Left lobe of liver (tissue), 2 donors: ENCODE measurements around the gene DYRK3. TPM values are rescaled to one million over a fixed set of nuclear protein-coding genes. Genes with fewer than 3 reads are reported as not detected.
"Not testable (repeated sequence)": the region's sequence is repeated elsewhere in the genome, so short reads cannot be mapped to it uniquely, and the experiment has no call there.

Source experiments
- ATAC-seq: fragments of 200-7000 bp; cut with Tn5 transposase; one replicate; pipeline ENCODE4 v1.9.1; 2020; ENCODE audit warnings: mild to moderate bottlenecking, moderate library complexity
- DNase-seq: peaks from one replicate; pipeline ENCODE4 v3.0.0-alpha.2; 2020; ENCODE audit warnings: low spot score
- total RNA-seq: library from RNA; stranded (reverse); gene quantifications from one replicate; pipeline ENCODE4 v1.2.1, GENCODE V29; 2021
- donor health status: DM: no; HTN: no; CAD: no; lungs with moderate emphysema.
- donor health status: DM: no; HTN: yes; CAD: no.

Gene DYRK3
- 4.4 TPM for total RNA-seq

DNA sequence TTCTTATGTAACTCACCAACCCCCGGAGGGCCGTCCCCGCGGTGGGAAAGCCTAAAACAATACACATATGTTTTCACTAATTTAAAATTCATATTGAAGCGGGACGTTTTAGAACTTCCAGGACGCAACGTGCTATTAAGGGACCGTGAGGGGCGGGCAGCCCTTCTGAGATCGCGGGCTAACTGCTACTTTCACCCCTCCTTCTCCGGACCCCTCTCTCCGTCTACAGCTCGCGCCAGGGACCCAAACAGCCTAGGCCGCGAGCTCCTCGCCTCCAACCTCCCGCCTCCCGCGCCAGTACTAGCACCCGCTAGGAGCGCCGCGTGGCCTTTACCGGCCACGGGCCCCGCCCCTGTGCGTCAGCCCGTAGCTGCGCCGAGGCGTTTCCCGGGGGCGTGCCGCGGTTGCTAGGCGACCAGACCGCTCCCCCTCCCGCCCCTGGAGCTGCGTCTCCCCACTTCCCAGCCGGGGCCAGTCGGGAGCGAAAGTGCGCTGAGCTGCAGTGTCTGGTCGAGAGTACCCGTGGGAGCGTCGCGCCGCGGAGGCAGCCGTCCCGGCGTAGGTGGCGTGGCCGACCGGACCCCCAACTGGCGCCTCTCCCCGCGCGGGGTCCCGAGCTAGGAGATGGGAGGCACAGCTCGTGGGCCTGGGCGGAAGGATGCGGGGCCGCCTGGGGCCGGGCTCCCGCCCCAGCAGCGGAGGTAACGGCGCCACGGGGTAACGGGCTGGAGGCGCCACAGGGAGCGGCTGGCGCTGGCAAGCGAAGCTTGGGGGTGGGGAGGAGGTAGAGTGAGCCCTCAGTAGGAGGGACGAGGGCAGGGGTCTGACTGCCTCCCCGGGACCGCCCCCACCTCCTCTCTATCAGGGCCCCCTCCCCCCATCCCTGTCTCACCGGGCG is at the start of gene DYRK3:
DYRK3 (plus strand) TSS at position 457 of the 898 bp plus-strand sequence; CDS start at position 625, 168 bp downstream.
- DNase-seq (peak; percentile 98), ATAC-seq (peak; percentile 95)

DNA sequence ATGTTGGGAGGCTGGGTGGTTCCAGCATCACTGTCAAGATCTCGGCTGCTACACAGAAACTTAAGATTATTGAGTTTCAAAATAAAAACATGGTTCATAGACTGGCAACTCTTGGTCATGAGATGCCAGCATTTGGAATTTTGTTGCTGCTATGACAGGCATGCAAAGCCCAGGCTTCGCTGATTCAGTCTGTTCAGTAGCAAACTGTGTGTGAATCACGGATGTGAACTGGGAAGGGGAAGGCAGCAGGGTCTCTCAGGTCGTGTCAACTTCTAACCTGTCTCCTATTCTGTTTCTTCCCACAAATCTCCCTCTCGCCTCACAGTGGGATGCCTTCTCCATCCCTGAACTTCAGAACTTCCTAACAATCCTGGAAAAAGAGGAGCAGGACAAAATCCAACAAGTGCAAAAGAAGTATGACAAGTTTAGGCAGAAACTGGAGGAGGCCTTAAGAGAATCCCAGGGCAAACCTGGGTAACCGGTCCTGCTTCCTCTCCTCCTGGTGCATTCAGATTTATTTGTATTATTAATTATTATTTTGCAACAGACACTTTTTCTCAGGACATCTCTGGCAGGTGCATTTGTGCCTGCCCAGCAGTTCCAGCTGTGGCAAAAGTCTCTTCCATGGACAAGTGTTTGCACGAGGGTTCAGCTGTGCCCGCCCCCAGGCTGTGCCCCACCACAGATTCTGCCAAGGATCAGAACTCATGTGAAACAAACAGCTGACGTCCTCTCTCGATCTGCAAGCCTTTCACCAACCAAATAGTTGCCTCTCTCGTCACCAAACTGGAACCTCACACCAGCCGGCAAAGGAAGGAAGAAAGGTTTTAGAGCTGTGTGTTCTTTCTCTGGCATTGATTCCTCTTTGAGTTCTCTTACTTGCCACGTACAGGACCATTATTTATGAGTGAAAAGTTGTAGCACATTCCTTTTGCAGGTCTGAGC is 48.6 kb upstream of the DYRK3 start:
- DNase-seq, result no peak
- no peak for ATAC-seq

DNA sequence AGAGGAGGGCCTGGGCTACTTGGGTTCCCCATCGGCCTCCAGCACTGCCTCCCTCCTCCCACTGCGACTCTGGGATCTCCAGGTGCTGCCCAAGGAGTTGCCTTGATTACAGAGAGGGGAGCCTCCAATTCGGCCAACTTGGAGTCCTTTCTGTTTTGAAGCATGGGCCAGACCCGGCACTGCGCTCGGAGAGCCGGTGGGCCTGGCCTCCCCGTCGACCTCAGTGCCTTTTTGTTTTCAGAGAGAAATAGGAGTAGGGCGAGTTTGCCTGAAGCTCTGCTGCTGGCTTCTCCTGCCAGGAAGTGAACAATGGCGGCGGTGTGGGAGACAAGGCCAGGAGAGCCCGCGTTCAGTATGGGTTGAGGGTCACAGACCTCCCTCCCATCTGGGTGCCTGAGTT is 47.4 kb upstream of the DYRK3 start:
- DNase-seq, result no peak
- no peak for ATAC-seq

DNA sequence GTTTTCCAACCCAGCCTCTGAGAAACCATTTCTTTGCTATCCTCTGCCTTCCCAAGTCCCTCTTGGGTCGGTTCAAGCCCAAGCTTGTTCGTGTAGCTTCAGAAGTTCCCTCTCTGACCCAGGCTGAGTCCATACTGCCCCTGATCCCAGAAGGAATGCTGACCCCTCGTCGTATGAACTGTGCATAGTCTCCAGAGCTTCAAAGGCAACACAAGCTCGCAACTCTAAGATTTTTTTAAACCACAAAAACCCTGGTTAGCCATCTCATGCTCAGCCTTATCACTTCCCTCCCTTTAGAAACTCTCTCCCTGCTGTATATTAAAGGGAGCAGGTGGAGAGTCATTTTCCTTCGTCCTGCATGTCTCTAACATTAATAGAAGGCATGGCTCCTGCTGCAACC is 46.8 kb upstream of the DYRK3 start:
- no peak for DNase-seq

DNA sequence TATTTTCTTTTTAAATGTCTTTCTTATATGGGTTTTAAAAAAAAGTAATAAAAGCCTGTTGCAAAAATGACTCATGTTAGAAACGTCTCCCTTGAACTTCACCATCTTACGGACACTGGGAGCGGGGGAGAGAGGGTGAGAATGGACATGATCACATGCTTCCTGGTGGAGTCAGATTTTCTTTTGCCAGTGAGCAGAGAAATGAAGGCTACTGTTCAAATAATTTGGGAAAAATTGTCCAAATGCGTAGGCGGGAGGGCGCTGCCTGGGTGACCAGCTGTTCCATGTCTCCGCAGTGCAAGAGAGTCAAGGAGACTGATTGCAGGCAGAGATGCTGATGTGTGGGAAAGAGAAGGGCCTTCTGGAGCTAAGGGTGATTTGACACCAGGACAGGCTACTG is 46.1 kb upstream of the DYRK3 start:
- DNase-seq (no peak), ATAC-seq (no peak)

More for the DNA sequence above, 46.8 kb upstream of the DYRK3 start:
- ATAC-seq, result no peak

DNA sequence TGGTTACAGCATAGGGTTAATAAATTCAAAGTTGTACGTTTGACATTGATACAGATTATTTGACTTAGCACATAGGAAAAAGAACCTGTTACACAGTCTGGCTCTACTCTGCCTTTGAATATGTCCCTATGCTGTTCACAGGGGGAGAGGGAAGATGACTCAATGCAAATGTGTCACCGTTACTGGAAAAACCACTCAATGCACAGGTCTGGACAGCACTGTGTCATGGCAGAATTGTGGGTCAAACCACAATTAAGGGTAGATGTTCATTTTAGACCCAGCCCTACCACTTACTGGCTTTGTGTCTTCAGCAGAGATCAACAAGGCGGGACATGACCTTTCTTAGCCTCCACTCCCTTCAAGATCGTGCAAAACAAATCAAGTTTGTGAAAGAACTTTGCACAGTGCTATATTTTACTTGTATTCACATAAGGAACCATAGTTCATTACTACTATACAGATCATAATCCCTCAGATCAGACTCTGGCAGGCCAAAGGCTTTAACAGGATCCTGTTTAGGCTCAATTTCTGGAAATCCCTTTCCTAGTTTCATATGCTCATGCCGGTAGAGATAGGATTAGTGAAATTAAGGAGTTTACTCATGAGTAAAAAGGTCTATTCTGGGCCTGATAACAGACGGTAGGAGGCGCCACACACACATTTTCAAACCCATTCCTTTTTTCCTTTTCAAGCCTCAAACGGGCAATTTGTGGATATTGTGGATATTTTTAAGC is 45.1 kb upstream of the DYRK3 start:
- DNase-seq (no peak), ATAC-seq (no peak)

DNA sequence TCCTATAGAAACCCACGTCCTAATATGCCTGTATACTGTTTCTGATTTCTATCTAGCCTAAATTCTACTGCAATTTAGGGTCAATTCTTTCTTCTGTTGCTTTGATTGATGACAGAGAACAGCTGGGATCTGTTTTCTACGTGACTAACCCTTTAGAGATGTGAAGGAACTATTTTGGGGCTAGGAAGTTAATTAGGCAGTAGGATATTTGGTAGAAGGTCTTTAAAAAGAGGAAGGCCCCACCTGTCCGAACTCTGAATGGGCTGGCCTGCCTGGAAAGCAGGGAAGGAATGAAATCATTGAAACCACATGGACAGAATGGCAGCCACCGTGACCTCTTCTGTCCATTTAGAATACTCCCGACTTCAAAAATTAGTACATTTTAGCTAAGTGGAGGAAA is 44.1 kb upstream of the DYRK3 start:
- no peak for ATAC-seq
- no peak for DNase-seq

DNA sequence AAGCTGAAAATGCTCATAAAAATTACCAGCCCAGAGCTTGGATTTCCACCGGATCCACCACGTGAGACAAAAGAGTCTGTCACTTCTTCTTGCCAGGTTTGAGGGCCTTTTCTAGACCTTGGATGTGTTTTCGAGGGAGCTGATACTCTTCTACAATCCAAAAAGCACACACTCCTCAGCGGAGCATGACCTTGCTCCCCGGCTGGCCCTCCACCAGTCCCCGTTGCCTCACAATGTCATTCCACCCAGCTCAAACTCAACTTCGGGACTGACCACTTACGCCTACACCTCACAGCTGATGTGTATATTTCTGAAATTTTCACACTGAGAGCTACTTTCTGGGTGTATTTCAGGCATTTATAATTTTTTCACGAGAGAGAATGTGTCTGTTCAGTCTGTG is 43.6 kb upstream of the DYRK3 start:
- ATAC-seq (peak; percentile 14), DNase-seq (no peak)

DNA sequence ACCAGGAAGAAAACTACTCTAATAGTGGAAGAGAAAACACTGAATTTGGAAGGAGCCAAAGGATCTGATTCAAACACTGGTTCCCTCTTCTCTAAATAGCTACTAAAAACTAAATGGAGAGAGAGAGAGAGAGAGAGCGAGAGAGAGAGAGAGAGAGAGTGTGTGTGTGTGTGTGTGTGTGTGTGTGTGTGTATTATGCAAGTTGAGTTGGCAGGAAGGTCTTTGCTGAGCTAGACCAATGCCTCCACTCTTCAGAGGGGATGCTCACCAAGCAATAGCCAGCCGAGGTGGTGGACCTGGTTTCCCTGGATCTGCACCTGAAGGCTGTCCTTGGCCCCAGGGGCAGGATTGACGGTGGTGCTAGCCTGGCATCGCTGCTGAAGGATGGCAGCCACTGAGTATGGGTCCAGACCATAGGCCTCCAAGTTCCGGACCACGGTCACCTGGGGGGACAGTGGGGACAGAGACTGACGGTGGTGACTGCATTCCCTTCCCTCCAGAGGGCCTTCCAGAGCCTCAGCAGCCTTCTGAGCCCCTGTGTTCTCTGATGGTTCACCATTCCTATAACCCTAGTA is 41.9 kb upstream of the DYRK3 start:
- ATAC-seq, result peak; percentile 63

DNA sequence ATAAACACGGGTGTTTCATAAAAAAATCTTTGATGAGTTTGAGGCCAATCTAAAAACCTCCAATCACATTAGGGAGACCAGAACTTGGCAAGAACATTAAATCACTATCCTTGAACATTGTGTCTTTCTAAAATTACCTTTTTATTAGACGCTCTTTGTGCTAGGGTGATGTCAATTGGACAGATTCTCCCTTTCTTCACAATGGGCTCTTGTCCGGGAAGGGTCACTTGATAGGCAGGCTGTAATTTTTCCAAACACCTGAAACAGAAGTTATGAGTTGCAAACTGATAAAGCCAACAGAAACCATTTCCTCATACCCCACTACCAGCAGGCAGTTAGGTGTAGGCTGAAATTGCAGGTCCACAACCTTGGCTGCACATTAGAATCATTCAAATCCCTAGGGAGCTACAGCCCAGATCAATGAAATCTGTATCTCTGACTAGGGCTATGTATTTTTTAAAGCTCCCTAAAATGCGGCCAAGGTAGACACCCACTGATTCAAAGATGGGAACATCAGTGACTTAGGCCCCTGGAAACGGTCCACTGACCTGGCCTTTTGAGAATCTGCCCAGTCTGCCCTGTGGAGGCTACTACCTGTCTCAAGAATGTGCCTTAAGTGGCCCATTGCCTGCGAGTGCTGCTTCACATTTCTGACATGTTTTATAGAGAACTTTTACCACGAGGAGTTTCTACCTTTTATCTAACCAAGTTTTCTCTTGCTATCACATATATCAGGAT is 39.6 kb upstream of the DYRK3 start:
- no peak for ATAC-seq
- DNase-seq, result no peak

More for the DNA sequence above, 41.9 kb upstream of the DYRK3 start:
- DNase-seq, result no peak

DNA sequence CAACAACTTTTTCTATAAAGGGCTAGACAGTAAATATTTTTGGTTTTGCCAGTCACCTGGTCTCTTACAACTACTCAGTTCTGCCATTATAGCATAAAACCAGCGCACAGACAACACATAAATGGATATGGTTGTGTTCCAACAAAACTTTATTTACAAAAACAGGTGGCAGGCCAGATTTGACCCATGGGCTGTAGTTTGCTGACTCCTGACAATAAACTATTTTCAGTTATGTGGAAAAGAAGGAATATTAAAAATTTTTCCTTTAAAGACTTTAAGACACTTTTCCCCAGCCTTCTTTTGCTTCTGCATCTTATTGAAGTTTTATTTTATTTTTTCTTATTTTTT is 39.0 kb upstream of the DYRK3 start:
- no peak for ATAC-seq
- no peak for DNase-seq

DNA sequence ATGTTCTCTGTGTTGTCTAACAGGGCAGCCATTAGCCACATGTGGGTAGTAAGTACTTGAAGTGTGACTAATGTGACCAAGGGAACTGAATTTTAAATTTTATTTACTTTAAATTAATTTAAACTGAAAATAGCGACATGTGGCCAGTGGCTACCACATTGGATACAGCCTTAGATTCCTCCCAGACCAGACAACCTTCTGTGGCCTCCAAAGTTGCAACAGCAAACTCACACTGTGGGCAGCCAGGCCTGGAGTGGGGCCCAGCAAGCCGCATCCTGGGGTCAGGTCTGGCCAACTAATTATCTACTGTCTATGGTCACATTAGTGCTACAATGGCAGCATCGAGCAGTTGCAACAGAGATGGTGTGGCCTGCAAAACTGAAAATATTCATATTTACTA is 34.8 kb upstream of the DYRK3 start:
- DNase-seq (no peak), ATAC-seq (peak; percentile 29)

DNA sequence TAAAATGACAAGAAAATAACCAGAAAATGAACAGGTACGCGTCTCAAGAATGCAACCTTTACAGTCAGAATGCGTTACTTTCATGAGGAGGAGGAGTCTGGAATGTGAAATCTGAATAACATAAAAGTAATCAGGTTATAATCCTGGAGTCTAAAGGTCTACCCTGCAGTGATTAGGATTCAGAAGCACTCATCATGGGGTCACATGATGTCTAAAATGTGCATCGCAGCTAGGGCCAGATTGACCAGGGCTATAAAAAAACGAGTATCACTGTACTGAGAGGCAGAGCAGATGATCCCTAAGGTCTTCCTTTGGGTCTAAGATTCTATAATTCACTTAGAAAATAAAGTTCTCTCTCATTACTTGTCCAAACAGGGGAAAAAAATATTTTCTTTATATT is 30.5 kb upstream of the DYRK3 start:
- DNase-seq (no peak), ATAC-seq (no peak)

DNA sequence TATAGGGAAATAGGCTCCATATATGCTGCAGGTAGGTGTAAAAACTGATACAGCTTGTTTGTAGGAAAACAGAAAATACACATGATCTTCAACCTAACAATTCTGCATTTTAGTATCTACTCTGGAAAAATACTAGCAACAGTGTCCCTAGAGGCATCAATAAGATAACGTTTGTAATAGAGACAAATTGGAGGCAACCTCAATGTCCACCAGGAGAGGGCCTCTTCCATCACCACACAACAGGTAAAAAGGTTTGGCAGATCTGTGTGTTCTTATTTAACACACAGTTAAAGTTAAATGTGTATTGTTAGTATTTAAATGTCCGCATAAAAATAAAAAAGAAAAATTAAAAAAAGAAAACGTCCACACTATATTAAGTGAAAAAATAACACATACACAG is 28.5 kb upstream of the DYRK3 start:
- ATAC-seq (peak; percentile 80), DNase-seq (no peak)

DNA sequence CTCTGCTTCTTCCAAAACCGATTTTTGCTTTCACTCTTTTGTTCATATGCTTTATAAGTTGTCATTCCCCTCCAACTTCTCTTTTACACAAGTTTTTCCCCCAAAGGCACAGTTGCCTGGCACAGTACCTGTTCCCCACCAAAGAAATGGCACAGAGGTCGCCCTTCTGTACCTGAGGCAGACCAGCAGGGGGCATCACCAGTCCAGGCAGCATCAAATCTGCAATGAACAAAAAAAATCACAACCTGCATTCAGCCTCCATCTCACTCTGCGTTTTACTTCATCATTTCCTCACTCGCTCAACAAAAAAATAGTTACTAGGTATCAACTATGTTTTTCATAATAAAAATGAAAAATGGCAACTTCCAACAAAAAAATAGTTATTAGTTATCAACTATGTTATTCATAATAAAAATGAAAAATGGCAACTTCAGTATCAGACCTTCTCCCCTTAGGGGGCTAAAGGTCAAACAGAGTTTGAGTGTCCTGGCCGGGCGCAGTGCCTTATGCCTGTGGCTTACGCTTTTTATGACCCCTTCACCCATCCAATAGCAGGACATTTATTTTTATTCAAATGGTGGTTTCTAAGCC is 27.1 kb upstream of the DYRK3 start:
- DNase-seq, result no peak
- peak; percentile 28 for ATAC-seq

DNA sequence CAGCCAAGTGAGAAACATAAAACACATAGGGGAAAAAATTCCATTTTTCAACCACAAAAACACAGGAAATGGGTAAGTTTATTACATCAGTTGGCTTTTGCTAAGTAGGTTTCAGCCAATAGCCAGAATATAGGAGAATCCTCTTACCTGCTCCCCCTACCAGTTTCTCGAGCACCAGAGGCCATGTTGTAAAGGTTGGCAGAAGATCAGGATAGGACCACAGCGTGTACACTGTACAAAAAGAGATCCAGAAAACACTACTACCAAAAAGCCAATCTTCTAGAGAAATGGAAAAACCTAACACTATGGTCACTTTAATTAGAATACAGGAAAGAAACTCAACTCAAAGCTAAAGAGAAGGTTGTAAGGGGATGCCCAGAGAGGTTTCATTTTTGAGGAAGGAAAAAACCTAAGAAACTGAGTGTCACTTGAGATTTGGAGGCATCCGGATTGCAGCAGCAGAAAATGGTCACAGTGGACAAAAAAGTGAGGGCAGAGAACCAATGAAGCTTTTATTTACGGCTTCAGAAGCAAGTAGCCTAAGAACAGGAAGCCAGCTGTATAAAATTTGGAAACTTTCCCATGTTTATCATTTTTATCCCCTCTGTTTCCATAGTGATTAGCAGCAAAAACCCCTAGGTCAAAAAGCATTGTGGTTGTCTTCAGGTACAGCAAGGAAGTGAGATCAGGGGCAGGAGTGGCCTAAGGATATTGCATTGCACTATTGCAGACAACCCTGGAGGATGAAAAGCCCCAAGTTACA is 25.9 kb upstream of the DYRK3 start:
- ATAC-seq (no peak), DNase-seq (no peak)

DNA sequence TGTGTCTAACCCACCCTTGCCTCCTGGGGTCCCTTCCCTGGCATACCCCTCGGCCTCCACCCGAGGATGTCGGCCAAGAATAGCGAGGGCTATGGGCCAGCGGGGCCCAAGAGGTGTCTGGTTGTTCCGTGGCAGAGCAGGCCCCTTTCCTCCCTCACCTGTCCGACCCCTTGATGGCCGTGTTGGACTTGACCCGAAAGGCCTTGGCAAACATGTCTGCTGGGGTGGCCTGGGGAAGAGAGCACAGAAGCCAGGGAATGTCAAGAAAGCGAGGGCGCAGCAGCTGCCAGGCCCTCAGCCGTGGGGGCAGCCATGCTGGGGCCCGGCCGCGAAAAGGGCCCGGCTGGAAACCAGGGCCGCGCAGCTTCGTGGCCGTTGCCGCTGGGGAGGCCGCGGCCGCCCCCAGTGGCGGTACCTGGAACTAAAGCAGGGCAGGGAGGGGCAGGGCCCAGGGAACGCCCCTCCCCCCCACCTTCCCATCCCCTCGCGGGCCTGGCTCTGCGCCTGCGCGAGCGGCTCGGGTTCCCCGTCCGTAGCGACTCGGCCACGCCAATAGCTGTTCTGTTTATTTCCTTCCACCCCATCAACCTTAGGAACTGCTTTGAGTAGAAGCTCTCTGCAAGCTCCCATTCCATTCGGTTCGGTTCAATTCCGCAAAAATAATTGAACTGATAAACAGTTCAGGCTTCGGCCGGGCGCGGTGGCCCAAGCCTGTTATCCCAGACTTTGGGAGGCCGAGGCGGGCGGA is 23.0 kb upstream of the DYRK3 start, which contains the start of gene EIF2D:
EIF2D (minus strand) TSS at position 337 of the 748 bp plus-strand sequence; CDS start at position 214, 123 bp downstream.
- ATAC-seq, result peak; percentile 99

DNA sequence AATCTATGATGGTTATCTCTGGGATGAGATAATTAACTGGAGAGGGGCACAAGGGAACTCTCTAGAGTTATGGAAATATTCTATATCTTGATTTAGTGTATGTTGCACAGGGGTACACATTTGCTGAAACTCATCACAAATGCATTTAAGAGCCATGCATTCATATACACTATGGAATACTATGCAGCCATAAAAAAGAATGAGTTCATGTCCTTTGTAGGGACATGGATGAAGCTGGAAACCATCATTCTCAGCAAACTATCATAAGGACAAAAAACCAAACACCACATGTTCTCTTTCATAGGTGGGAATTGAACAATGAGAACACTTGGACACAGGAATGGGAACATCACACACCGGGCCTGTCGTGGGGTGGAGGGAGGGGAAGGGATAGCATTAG is 8.9 kb upstream of the DYRK3 start:
- ATAC-seq, DNase-seq: not testable (repeated sequence)

More for the DNA sequence above, 23.0 kb upstream of the DYRK3 start, which contains the start of gene EIF2D:
- peak; percentile 96 for DNase-seq
